Neural cell (in vitro differentiated cells): ENCODE results near the gene FOXS1. TPM values are rescaled to one million over a fixed set of nuclear protein-coding genes. Genes with fewer than 3 reads are reported as not detected.

Source experiments
- H2AFZ ChIP-seq: fragments of 200-600, 300-800 bp; sonication (generic), shearing (Covaris generic); 2 replicates; pipeline ENCODE4 v1.6.0; 2014; ENCODE audit warnings: low read depth, mild to moderate bottlenecking, antibody characterized with exemption, low read length, moderate library complexity
- H3F3A ChIP-seq: fragments of 200-600 bp; shearing (Covaris generic); 2 replicates; pipeline ENCODE4 v1.6.1; 2016; ENCODE audit warnings: mild to moderate bottlenecking, moderate library complexity, mixed read lengths, antibody characterized with exemption, low read length; ENCODE audit not compliant: insufficient read depth, poor library complexity, severe bottlenecking
- H3K27ac ChIP-seq: fragments of 200-600, 300-800 bp; sonication (generic), shearing (Covaris generic); 2 replicates; pipeline ENCODE4 v1.5.1; 2014; ENCODE audit warnings: mild to moderate bottlenecking, low read length, moderate library complexity
- H3K27me3 ChIP-seq: fragments of 300-800, 200-600 bp; sonication (generic), shearing (Covaris generic); 2 replicates; pipeline ENCODE4 v1.6.0; 2014; ENCODE audit warnings: mild to moderate bottlenecking, low read depth, low read length, moderate library complexity; ENCODE audit not compliant: insufficient read depth
- H3K36me3 ChIP-seq: fragments of 300-800, 200-600 bp; sonication (generic), shearing (Covaris generic); 2 replicates; pipeline ENCODE4 v1.5.1; 2014; ENCODE audit warnings: mild to moderate bottlenecking, antibody characterized with exemption, low read length, moderate library complexity; ENCODE audit not compliant: insufficient read depth
- H3K4me2 ChIP-seq: fragments of 300-800, 200-600 bp; sonication (generic), shearing (Covaris generic); 2 replicates; pipeline ENCODE4 v1.6.0; 2014; ENCODE audit warnings: mild to moderate bottlenecking, low read length
- H3K4me3 ChIP-seq: fragments of 300-800, 200-600 bp; sonication (generic), shearing (Covaris generic); 2 replicates; pipeline ENCODE4 v1.5.1; 2014; ENCODE audit warnings: mild to moderate bottlenecking, low read length, moderate library complexity
- H3K79me2 ChIP-seq: fragments of 200-600 bp; shearing (Covaris generic); replicated peaks from 2 replicates; pipeline ENCODE4 v1.6.0; 2014; ENCODE audit warnings: mild to moderate bottlenecking, low read length, moderate library complexity; ENCODE audit not compliant: insufficient read depth
- H3K9ac ChIP-seq: fragments of 300-800, 200-600 bp; sonication (generic), shearing (Covaris generic); 2 replicates; pipeline ENCODE4 v1.6.1; 2016; ENCODE audit warnings: mild to moderate bottlenecking, low read length, mixed read lengths
- H3K9me2 ChIP-seq: fragments of 200-600 bp; shearing (Covaris generic); 2 replicates; pipeline ENCODE4 v1.6.1; 2016; ENCODE audit warnings: mild to moderate bottlenecking, low read length, mixed read lengths; ENCODE audit not compliant: insufficient read depth
- H3K9me3 ChIP-seq: fragments of 200-600, 300-800 bp; sonication (generic), shearing (Covaris generic); 2 replicates; pipeline ENCODE4 v1.6.1; 2016; ENCODE audit warnings: mild to moderate bottlenecking, mixed run types, low read length, moderate library complexity, mixed read lengths
- H4K20me1 ChIP-seq: fragments of 200-600 bp; shearing (Covaris generic); 2 replicates; pipeline ENCODE4 v1.6.1; 2016; ENCODE audit warnings: mild to moderate bottlenecking, mixed run types; ENCODE audit not compliant: insufficient read depth
- CTCF ChIP-seq: fragments of 450-650 bp; IDR thresholded peaks from 2 replicates; pipeline ENCODE4 v1.5.1; 2014; ENCODE audit warnings: antibody characterized with exemption, mild to moderate bottlenecking, moderate library complexity; ENCODE audit not compliant: poor library complexity, severe bottlenecking
- EP300 ChIP-seq: fragments of 450-650 bp; conservative IDR thresholded peaks from 2 replicates; pipeline ENCODE4 v1.6.1; 2014; ENCODE audit warnings: antibody characterized with exemption, mild to moderate bottlenecking, moderate library complexity; ENCODE audit not compliant: poor library complexity, severe bottlenecking
- EZH2 ChIP-seq: fragments of 200-600, 300-800 bp; shearing (Covaris generic), sonication (generic); IDR thresholded peaks from 2 replicates; pipeline ENCODE4 v1.6.1; 2014; ENCODE audit warnings: antibody characterized with exemption, low read length, borderline replicate concordance, mild to moderate bottlenecking; ENCODE audit not compliant: insufficient read depth, poor library complexity, severe bottlenecking
- MXI1 ChIP-seq: fragments of 450-650 bp; conservative IDR thresholded peaks from 2 replicates; pipeline ENCODE4 v1.6.1; 2014; ENCODE audit warnings: antibody characterized with exemption, mild to moderate bottlenecking; ENCODE audit not compliant: poor library complexity, severe bottlenecking
- POLR2AphosphoS5 ChIP-seq: IDR thresholded peaks from 2 replicates; pipeline ENCODE4 v1.6.1; 2012
- RAD21 ChIP-seq: fragments of 450-650 bp; conservative IDR thresholded peaks from 2 replicates; pipeline ENCODE4 v1.6.1; 2014; ENCODE audit warnings: antibody characterized with exemption, mild to moderate bottlenecking, moderate library complexity
- REST ChIP-seq: IDR thresholded peaks from 2 replicates; pipeline ENCODE4 v1.6.1; 2012; ENCODE audit warnings: borderline replicate concordance
- SMC3 ChIP-seq: fragments of 450-650 bp; conservative IDR thresholded peaks from 2 replicates; pipeline ENCODE4 v1.6.1; 2014; ENCODE audit warnings: antibody characterized with exemption, mild to moderate bottlenecking, moderate library complexity; ENCODE audit not compliant: poor library complexity
- TAF1 ChIP-seq: IDR thresholded peaks from 2 replicates; pipeline ENCODE4 v1.6.1; 2012; ENCODE audit warnings: low read depth
- polyA plus RNA-seq: library from polyadenylated mRNA; depleted of rRNA; stranded (reverse); fragments of >200 nt; gene quantifications from 2 replicates; pipeline ENCODE4 v1.2.3, GENCODE V29; 2014

FOXS1 gene
- polyA plus RNA-seq, 1 donor from 2014 or later, result not detected

- no peaks in the 10 kb centered on the region for H3K9me2 ChIP-seq
- H3F3A ChIP-seq, result no peaks in the 10 kb centered on the region
- no peak overlapping the region for H3K27ac ChIP-seq
- no peak overlapping the region for H3K4me2 ChIP-seq
- no peak overlapping the region for H3K9ac ChIP-seq
- no peaks in the 10 kb centered on the region for H4K20me1 ChIP-seq
- H3K27me3 ChIP-seq, result no peaks in the 10 kb centered on the region
- H3K4me3 ChIP-seq, result no peak overlapping the region
- H2AFZ ChIP-seq, result no peak overlapping the region
- H3K9me3 ChIP-seq, result no peaks in the 10 kb centered on the region
- H3K36me3 ChIP-seq, result no peaks in the 10 kb centered on the region
- H3K79me2 ChIP-seq, result no peaks in the 10 kb centered on the region
- TF ChIP-seq EZH2 (no peak), MXI1 (no peak)
Observed at GRCh38 chr20:31809661-31810060, 35.7 kb downstream of the FOXS1 start.

GRCh38 chr20:31808481-31808880, 36.9 kb downstream of the FOXS1 start:
- H3K4me3 ChIP-seq, result no peak overlapping the region
- H3K9me2 ChIP-seq, result no peaks in the 10 kb centered on the region
- no peak overlapping the region for H3K27ac ChIP-seq
- no peaks in the 10 kb centered on the region for H4K20me1 ChIP-seq
- H2AFZ ChIP-seq, result no peak overlapping the region
- H3K9ac ChIP-seq, result no peak overlapping the region
- H3K36me3 ChIP-seq, result no peaks in the 10 kb centered on the region
- no peaks in the 10 kb centered on the region for H3K9me3 ChIP-seq
- TF ChIP-seq CTCF (no peak), MXI1 (no peak), EZH2 (no peak), SMC3 (no peak), POLR2AphosphoS5 (no peak), RAD21 (no peak)
- no peak overlapping the region for H3K4me2 ChIP-seq
- no peaks in the 10 kb centered on the region for H3F3A ChIP-seq
- no peaks in the 10 kb centered on the region for H3K27me3 ChIP-seq
- H3K79me2 ChIP-seq, result no peaks in the 10 kb centered on the region

- no peak for TF ChIP-seq RAD21
- no peak for TF ChIP-seq EP300
- TF ChIP-seq REST, result no peak
- TF ChIP-seq TAF1, result no peak
- TF ChIP-seq CTCF, result no peak
- TF ChIP-seq MXI1, result no peak
- TF ChIP-seq EZH2, result no peak
- no peak for TF ChIP-seq POLR2AphosphoS5
- TF ChIP-seq SMC3, result no peak
- Histone ChIP-seq H3K9me3 (no peaks in the 10 kb centered on the region), H3K9me2 (no peaks in the 10 kb centered on the region), H3K36me3 (no peaks in the 10 kb centered on the region), H3K27ac (no peak overlapping the region), H2AFZ (no peak overlapping the region), H3K27me3 (no peaks in the 10 kb centered on the region), H3K4me3 (no peak overlapping the region), H3F3A (no peaks in the 10 kb centered on the region), H3K79me2 (no peaks in the 10 kb centered on the region), H3K9ac (no peak overlapping the region), H3K4me2 (no peak overlapping the region), H4K20me1 (no peaks in the 10 kb centered on the region)
Observed at GRCh38 chr20:31806564-31807355, 38.6 kb downstream of the FOXS1 start.
